ENCODE measurements around the gene ILDR2. TPM values are rescaled to one million over a fixed set of nuclear protein-coding genes. Genes with fewer than 3 reads are reported as not detected.

The ILDR2 gene
- total RNA-seq, 1 donor, result 0.36 TPM

GRCh38 chr1:166876540-166876838, 98.9 kb downstream of the ILDR2 start:
- no peaks in the 10 kb centered on the region for H3K27me3 ChIP-seq (ENCODE audit: insufficient read depth, low read length)
- H3K36me3 ChIP-seq (ENCODE audit: insufficient read depth, low read length), result no peaks in the 10 kb centered on the region
- H3K4me1 ChIP-seq (ENCODE audit: insufficient read depth, low read length), result peaks cover 3% of the 10 kb centered on the region
- peaks cover 4% of the 10 kb centered on the region for H4K20me1 ChIP-seq (ENCODE audit: insufficient read depth, low read length)
- peak overlapping the region; percentile 89 for H2AFZ ChIP-seq (ENCODE audit: low read length)
- peak overlapping the region; percentile 81 for H3K4me2 ChIP-seq (ENCODE audit: insufficient read depth, low read length)
- peak; percentile 10 for TF ChIP-seq CTCF (IDR thresholded peaks at IDR 0.05; ENCODE audit: extremely low read depth, low read depth, low read length)
- peaks cover 34% of the 10 kb centered on the region for H3K79me2 ChIP-seq (ENCODE audit: insufficient read depth, low read length)
- DNase-seq (ENCODE audit: insufficient read length, low spot score, missing footprints), result no peak
- no peak overlapping the region for H3K27ac ChIP-seq (ENCODE audit: low read depth, low read length)
- no peaks in the 10 kb centered on the region for H3K9me3 ChIP-seq (ENCODE audit: low read depth, low read length)
- H3K4me3 ChIP-seq (ENCODE audit: insufficient read depth, low read length), result peak overlapping the region; percentile 88

GRCh38 chr1:166875734-166876539, 99.4 kb downstream of the ILDR2 start, which contains the start of gene TADA1:
TSS of gene TADA1 (minus strand) at chr1:166876264. CDS start at chr1:166876233, 31 bp downstream.
- peak within 1 kb of the TSS; percentile 88 for H3K4me3 ChIP-seq (ENCODE audit: insufficient read depth, low read length)
- H3K4me2 ChIP-seq (ENCODE audit: insufficient read depth, low read length), result peak within 1 kb of the TSS; percentile 81
- no peaks in the 10 kb centered on the region for H3K9me3 ChIP-seq (ENCODE audit: low read depth, low read length)
- peak within 1 kb of the TSS; percentile 64 for H3K27ac ChIP-seq (ENCODE audit: low read depth, low read length)
- H2AFZ ChIP-seq (ENCODE audit: low read length), result peak within 1 kb of the TSS; percentile 89
- peaks cover 4% of the 10 kb centered on the region for H4K20me1 ChIP-seq (ENCODE audit: insufficient read depth, low read length)
- no peaks in the 10 kb centered on the region for H3K27me3 ChIP-seq (ENCODE audit: insufficient read depth, low read length)
- no peaks in the 10 kb centered on the region for H3K36me3 ChIP-seq (ENCODE audit: insufficient read depth, low read length)
- no peak for TF ChIP-seq CTCF (IDR thresholded peaks at IDR 0.05; ENCODE audit: extremely low read depth, low read depth, low read length)
- peak; percentile 97 for DNase-seq (ENCODE audit: insufficient read length, low spot score, missing footprints)
- peaks cover 3% of the 10 kb centered on the region for H3K4me1 ChIP-seq (ENCODE audit: insufficient read depth, low read length)
- H3K79me2 ChIP-seq (ENCODE audit: insufficient read depth, low read length), result peaks cover 39% of the 10 kb centered on the region

GRCh38 chr1:166875302-166875733, 100.0 kb downstream of the ILDR2 start:
- no peak for TF ChIP-seq CTCF (IDR thresholded peaks at IDR 0.05; ENCODE audit: extremely low read depth, low read depth, low read length)
- Histone ChIP-seq H3K79me2 (ENCODE audit: insufficient read depth, low read length) (peaks cover 45% of the 10 kb centered on the region), H3K4me3 (ENCODE audit: insufficient read depth, low read length) (peak overlapping the region; percentile 88), H3K27ac (ENCODE audit: low read depth, low read length) (peak overlapping the region; percentile 64), H3K27me3 (ENCODE audit: insufficient read depth, low read length) (no peaks in the 10 kb centered on the region), H2AFZ (ENCODE audit: low read length) (peak overlapping the region; percentile 89), H4K20me1 (ENCODE audit: insufficient read depth, low read length) (peaks cover 4% of the 10 kb centered on the region), H3K9me3 (ENCODE audit: low read depth, low read length) (no peaks in the 10 kb centered on the region), H3K4me1 (ENCODE audit: insufficient read depth, low read length) (peaks cover 3% of the 10 kb centered on the region), H3K4me2 (ENCODE audit: insufficient read depth, low read length) (peak overlapping the region; percentile 81), H3K36me3 (ENCODE audit: insufficient read depth, low read length) (no peaks in the 10 kb centered on the region)
- DNase-seq (ENCODE audit: insufficient read length, low spot score, missing footprints), result no peak

GRCh38 chr1:166874464-166874863, 100.9 kb downstream of the ILDR2 start:
- H3K4me3 ChIP-seq (ENCODE audit: insufficient read depth, low read length), result no peak overlapping the region
- no peaks in the 10 kb centered on the region for H3K9me3 ChIP-seq (ENCODE audit: low read depth, low read length)
- H3K27ac ChIP-seq (ENCODE audit: low read depth, low read length), result no peak overlapping the region
- peaks cover 3% of the 10 kb centered on the region for H3K4me1 ChIP-seq (ENCODE audit: insufficient read depth, low read length)
- H2AFZ ChIP-seq (ENCODE audit: low read length), result no peak overlapping the region
- H3K36me3 ChIP-seq (ENCODE audit: insufficient read depth, low read length), result no peaks in the 10 kb centered on the region
- no peak for DNase-seq (ENCODE audit: insufficient read length, low spot score, missing footprints)
- TF ChIP-seq CTCF (IDR thresholded peaks at IDR 0.05; ENCODE audit: extremely low read depth, low read depth, low read length), result no peak
- H3K27me3 ChIP-seq (ENCODE audit: insufficient read depth, low read length), result no peaks in the 10 kb centered on the region
- no peak overlapping the region for H3K4me2 ChIP-seq (ENCODE audit: insufficient read depth, low read length)
- H3K79me2 ChIP-seq (ENCODE audit: insufficient read depth, low read length), result peaks cover 51% of the 10 kb centered on the region
- peaks cover 4% of the 10 kb centered on the region for H4K20me1 ChIP-seq (ENCODE audit: insufficient read depth, low read length)
